Measurements from ENCODE around the gene ADGRB2. TPM values are rescaled to one million over a fixed set of nuclear protein-coding genes. Genes with fewer than 3 reads are reported as not detected.

Gene ADGRB2
- 3.6 and 3.9 TPM in 2 replicates for total RNA-seq (2014; rRNA removed; shearing (Covaris generic))
- polyA plus RNA-seq (2016; fragmentation: Nextera tagmentation; extraction: Ambion mirVana), result 0.51 and 1.3 TPM in 2 replicates

GRCh38 chr1:31764312-31765040 lies at the start of gene ADGRB2:
Gene ADGRB2, minus strand, starts transcription at chr1:31764340. Its CDS starts 7,119 bp downstream, at chr1:31757221.
- no peak for TF ChIP-seq EZH2phosphoT487 (IDR thresholded peaks at IDR 0.05; ENCODE audit: insufficient read depth, low read depth)
- TF ChIP-seq EZH2 (IDR thresholded peaks at IDR 0.05; ENCODE audit: insufficient read depth, poor library complexity, severe bottlenecking), result no peak
- peak within 1 kb of the TSS; percentile 78 for H3K4me3 ChIP-seq
- no peaks in the 10 kb centered on the region for H3F3A ChIP-seq (ENCODE audit: insufficient read depth)
- H3K79me2 ChIP-seq (ENCODE audit: insufficient read depth), result no peaks in the 10 kb centered on the region
- peak; percentile 53 for DNase-seq
- WGBS, 2 experiments (ENCODE audit: low coverage in 1 of 2, low lambda C conversion rate in 2 of 2, missing lambda C conversion rate in 2 of 2), result 5% methylated on average over 24 to 33 of the region's 59 CpGs
- H3K27me3 ChIP-seq (replicated peaks; ENCODE audit: insufficient read depth), result no peaks in the 10 kb centered on the region; the same call in 1 of the 2 replicates
- H2AFZ ChIP-seq, result peak within 1 kb of the TSS; percentile 33
- H3K9ac ChIP-seq, result 0 out of 2 replicates have a peak within 1 kb of the TSS, but pooled peaks have one; percentile 45
- in situ Hi-C loops (cut with MboI), result no loop called here
- H4K20me1 ChIP-seq (ENCODE audit: insufficient read depth), result no peaks in the 10 kb centered on the region
- H3K9me2 ChIP-seq (ENCODE audit: insufficient read depth), result no peaks in the 10 kb centered on the region
- no peak within 1 kb of the TSS for H3K27ac ChIP-seq
- peaks cover 8% of the 10 kb centered on the region for H3K4me1 ChIP-seq (ENCODE audit: insufficient read depth)
- no peaks in the 10 kb centered on the region for H3K36me3 ChIP-seq (ENCODE audit: low read depth)
- H3K9me3 ChIP-seq (ENCODE audit: low read depth), result no peaks in the 10 kb centered on the region
- peak within 1 kb of the TSS; percentile 85 for H3K4me2 ChIP-seq (ENCODE audit: unreplicated experiment)

DNA sequence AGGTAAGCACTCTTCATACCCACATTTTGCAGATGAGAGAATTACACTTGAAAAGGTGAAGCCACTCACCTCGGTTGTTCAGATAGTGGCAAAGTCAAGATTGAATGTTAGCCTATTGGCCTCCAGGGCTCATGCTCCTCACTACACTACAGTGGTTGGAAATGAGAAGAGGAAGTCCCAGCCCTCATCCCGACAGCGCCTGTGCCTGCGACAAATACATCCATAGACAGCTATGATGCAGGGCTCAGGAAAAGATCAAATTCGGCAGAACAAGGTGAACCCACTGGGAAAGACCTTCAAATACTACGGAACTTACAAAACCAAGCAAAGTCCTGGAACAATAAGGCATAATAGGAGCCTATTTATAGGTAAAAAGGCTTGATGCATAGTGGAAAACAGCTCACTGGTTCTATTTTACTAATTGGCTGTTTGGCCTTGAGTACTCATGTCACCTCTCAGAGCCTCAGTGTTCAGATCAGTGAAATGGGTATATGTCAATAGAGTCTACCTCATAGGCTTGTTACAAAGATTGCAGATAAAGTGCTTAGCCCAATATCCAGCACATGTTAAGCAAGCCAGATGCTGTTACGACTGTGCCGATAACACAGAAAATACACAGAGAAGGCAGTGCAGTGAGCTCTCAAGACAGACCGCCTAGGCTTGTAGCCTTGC lies 48.2 kb upstream of the ADGRB2 start:
- no peaks in the 10 kb centered on the region for H3K9me2 ChIP-seq (ENCODE audit: insufficient read depth)
- TF ChIP-seq EZH2phosphoT487 (IDR thresholded peaks at IDR 0.05; ENCODE audit: insufficient read depth, low read depth) (no peak), EZH2 (IDR thresholded peaks at IDR 0.05; ENCODE audit: insufficient read depth, poor library complexity, severe bottlenecking) (no peak)
- in situ Hi-C loops (cut with MboI), result loop anchor here (10.0 kb wide), 1 partner anchor 153 kb away; no protein-coding TSS in a partner anchor

GRCh38 chr1:31811605-31812004 lies 47.5 kb upstream of the ADGRB2 start:
- Histone ChIP-seq H3K27me3 (replicated peaks; ENCODE audit: insufficient read depth) (no peaks in the 10 kb centered on the region), H3K9me3 (ENCODE audit: low read depth) (no peaks in the 10 kb centered on the region), H3K79me2 (ENCODE audit: insufficient read depth) (no peaks in the 10 kb centered on the region), H3F3A (ENCODE audit: insufficient read depth) (peaks cover 3% of the 10 kb centered on the region; the same call in 1 of the 2 replicates), H3K9me2 (ENCODE audit: insufficient read depth) (no peaks in the 10 kb centered on the region), H3K4me1 (ENCODE audit: insufficient read depth) (no peaks in the 10 kb centered on the region), H3K9ac (no peak overlapping the region), H4K20me1 (ENCODE audit: insufficient read depth) (no peaks in the 10 kb centered on the region), H3K4me2 (ENCODE audit: unreplicated experiment) (no peak overlapping the region), H3K36me3 (ENCODE audit: low read depth) (no peaks in the 10 kb centered on the region), H2AFZ (no peak overlapping the region), H3K27ac (no peak overlapping the region), H3K4me3 (no peak overlapping the region)
- DNase-seq, result peak; percentile 83
- in situ Hi-C loops (cut with MboI), result loop anchor here (10.0 kb wide), 1 partner anchor 153 kb away; no protein-coding TSS in a partner anchor
- TF ChIP-seq EZH2phosphoT487 (IDR thresholded peaks at IDR 0.05; ENCODE audit: insufficient read depth, low read depth) (no peak), EZH2 (IDR thresholded peaks at IDR 0.05; ENCODE audit: insufficient read depth, poor library complexity, severe bottlenecking) (no peak)
- WGBS, 2 experiments (ENCODE audit: low coverage in 1 of 2, low lambda C conversion rate in 2 of 2, missing lambda C conversion rate in 2 of 2), result 15 to 20% methylated on average over 7 of the region's 7 CpGs

More for the DNA sequence above, 48.2 kb upstream of the ADGRB2 start:
- no peak for DNase-seq
- Histone ChIP-seq H3K9me3 (ENCODE audit: low read depth) (no peaks in the 10 kb centered on the region), H2AFZ (no peak overlapping the region), H3K4me3 (no peak overlapping the region), H4K20me1 (ENCODE audit: insufficient read depth) (no peaks in the 10 kb centered on the region), H3K4me1 (ENCODE audit: insufficient read depth) (no peaks in the 10 kb centered on the region), H3K9ac (no peak overlapping the region), H3K4me2 (ENCODE audit: unreplicated experiment) (no peak overlapping the region), H3K27me3 (replicated peaks; ENCODE audit: insufficient read depth) (no peaks in the 10 kb centered on the region), H3K27ac (no peak overlapping the region), H3K36me3 (ENCODE audit: low read depth) (no peaks in the 10 kb centered on the region), H3F3A (ENCODE audit: insufficient read depth) (peaks cover 3% of the 10 kb centered on the region; the same call in 1 of the 2 replicates), H3K79me2 (ENCODE audit: insufficient read depth) (no peaks in the 10 kb centered on the region)
- WGBS, 2 experiments (ENCODE audit: low coverage in 1 of 2, low lambda C conversion rate in 2 of 2, missing lambda C conversion rate in 2 of 2), result 82 to 86% methylated on average over 9 of the region's 9 CpGs

DNA sequence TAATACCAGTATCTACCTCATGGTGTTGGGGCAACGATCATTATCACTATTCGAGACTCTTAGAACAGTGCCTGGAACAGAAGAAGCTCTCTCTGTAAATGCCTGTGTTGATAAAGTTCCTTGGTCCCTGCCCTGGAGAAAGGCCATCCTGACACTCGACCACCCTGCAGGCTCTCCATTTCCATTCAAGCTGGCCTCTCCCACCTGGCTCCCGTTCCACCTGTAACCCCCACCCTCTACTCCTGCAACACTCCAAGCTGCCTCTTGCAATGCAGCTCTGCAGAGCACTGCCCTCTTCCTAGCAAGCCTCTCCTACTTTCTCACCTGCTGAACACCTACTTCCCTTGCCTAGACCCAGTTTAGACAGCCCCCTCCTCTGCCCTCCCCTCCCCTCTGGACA lies 45.6 kb upstream of the ADGRB2 start:
- H3K79me2 ChIP-seq (ENCODE audit: insufficient read depth), result no peaks in the 10 kb centered on the region
- DNase-seq, result no peak
- WGBS, 2 experiments (ENCODE audit: low coverage in 1 of 2, low lambda C conversion rate in 2 of 2, missing lambda C conversion rate in 2 of 2), result 64 to 72% methylated on average over 4 of the region's 4 CpGs
- H3K27me3 ChIP-seq (replicated peaks; ENCODE audit: insufficient read depth), result no peaks in the 10 kb centered on the region
- no peaks in the 10 kb centered on the region for H4K20me1 ChIP-seq (ENCODE audit: insufficient read depth)
- no peak overlapping the region for H3K9ac ChIP-seq
- H3F3A ChIP-seq (ENCODE audit: insufficient read depth), result peaks cover 3% of the 10 kb centered on the region; the same call in 1 of the 2 replicates
- H3K36me3 ChIP-seq (ENCODE audit: low read depth), result no peaks in the 10 kb centered on the region
- no peaks in the 10 kb centered on the region for H3K4me1 ChIP-seq (ENCODE audit: insufficient read depth)
- H3K27ac ChIP-seq, result no peak overlapping the region
- no peak overlapping the region for H3K4me3 ChIP-seq
- in situ Hi-C loops (cut with MboI), result loop anchor here (10.0 kb wide), 1 partner anchor 155 kb away; no protein-coding TSS in a partner anchor
- H3K9me3 ChIP-seq (ENCODE audit: low read depth), result no peaks in the 10 kb centered on the region
- H3K9me2 ChIP-seq (ENCODE audit: insufficient read depth), result no peaks in the 10 kb centered on the region
- H2AFZ ChIP-seq, result no peak overlapping the region
- no peak overlapping the region for H3K4me2 ChIP-seq (ENCODE audit: unreplicated experiment)
- TF ChIP-seq EZH2phosphoT487 (IDR thresholded peaks at IDR 0.05; ENCODE audit: insufficient read depth, low read depth) (no peak), EZH2 (IDR thresholded peaks at IDR 0.05; ENCODE audit: insufficient read depth, poor library complexity, severe bottlenecking) (no peak)

All from GM23248 (cell line).